Adipocyte (in vitro differentiated cells): ENCODE results near the gene IL17REL.

Source experiments
- DNase-seq: peaks from one replicate; pipeline ENCODE4 v3.0.0-alpha.2; 2015; ENCODE audit warnings: low read depth
- H3K27me3 ChIP-seq: replicated peaks from 2 replicates; pipeline ENCODE4 v1.7.0; 2013; ENCODE audit warnings: mild to moderate bottlenecking, low read length, moderate library complexity; ENCODE audit not compliant: control insufficient read depth, insufficient read depth
- H3K36me3 ChIP-seq: 2 replicates; pipeline ENCODE4 v1.7.0; 2013; ENCODE audit warnings: low read length, mild to moderate bottlenecking, moderate library complexity; ENCODE audit not compliant: control insufficient read depth, insufficient read depth, severe bottlenecking
- H3K4me1 ChIP-seq: 2 replicates; pipeline ENCODE4 v1.7.0; 2013; ENCODE audit warnings: mild to moderate bottlenecking, low read length, moderate library complexity; ENCODE audit not compliant: control insufficient read depth, insufficient read depth
- H3K4me3 ChIP-seq: 2 replicates; pipeline ENCODE4 v1.7.0; 2013; ENCODE audit warnings: mild to moderate bottlenecking, low read length, moderate library complexity
- H3K9ac ChIP-seq: 2 replicates; pipeline ENCODE4 v1.7.0; 2013; ENCODE audit warnings: mild to moderate bottlenecking, low read length, moderate library complexity
- H3K9me3 ChIP-seq: 2 replicates; pipeline ENCODE4 v1.7.0; 2013; ENCODE audit warnings: mild to moderate bottlenecking, low read length, moderate library complexity; ENCODE audit not compliant: control insufficient read depth

The IL17REL gene

GRCh38 chr22:49970528-49971231 is 41.9 kb downstream of the IL17REL start:
- H3K9me3 ChIP-seq, result no peaks in the 10 kb centered on the region
- DNase-seq, result peak; percentile 97
- peak overlapping the region; percentile 75 for H3K9ac ChIP-seq
- peaks cover 49% of the 10 kb centered on the region for H3K4me1 ChIP-seq
- no peaks in the 10 kb centered on the region for H3K27me3 ChIP-seq
- H3K4me3 ChIP-seq, result peak overlapping the region; percentile 79
- H3K36me3 ChIP-seq, result no peaks in the 10 kb centered on the region

DNA sequence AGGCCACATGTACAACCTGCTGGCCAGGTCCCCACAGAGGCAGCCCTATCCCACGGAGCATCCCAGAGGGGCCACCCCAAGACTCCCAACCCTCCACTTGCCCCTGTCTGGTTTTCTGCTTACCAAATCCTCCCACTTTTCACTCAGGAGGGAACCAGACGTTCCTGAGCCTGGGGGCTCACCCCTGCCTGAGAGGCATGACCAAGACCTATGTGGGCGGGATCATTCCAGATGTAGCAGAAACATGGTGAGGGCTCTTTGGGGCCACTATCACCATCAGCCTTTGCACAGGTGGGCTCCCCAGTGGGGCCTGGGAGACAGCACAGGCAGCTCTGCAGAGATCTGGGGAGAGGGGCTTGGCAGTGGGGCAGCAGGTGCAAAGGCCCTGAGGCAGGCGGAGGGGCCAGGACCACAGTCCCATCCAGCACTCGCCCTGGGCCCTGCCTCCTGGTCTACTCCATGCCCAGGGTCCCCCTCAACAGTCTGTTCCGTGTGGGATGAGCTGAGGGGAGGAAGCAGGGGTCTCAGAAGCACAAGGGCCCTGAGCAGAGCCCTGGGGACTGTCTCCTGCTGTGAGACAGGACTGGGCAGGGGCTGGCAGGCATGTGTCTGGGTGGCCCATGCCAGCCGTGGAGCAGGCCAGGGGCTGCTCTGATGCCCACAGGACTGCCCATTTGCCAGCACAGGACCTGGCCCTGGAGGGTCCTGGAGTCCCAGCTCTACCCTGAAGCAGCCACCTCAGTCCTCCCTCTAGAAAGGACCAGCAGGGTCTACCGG is 42.6 kb downstream of the IL17REL start:
- Histone ChIP-seq H3K9ac (peak overlapping the region; percentile 40), H3K4me1 (peaks cover 53% of the 10 kb centered on the region), H3K9me3 (no peaks in the 10 kb centered on the region), H3K36me3 (peaks cover under 1% of the 10 kb centered on the region), H3K4me3 (peak overlapping the region; percentile 39), H3K27me3 (no peaks in the 10 kb centered on the region)
- no peak for DNase-seq

- Histone ChIP-seq H3K9ac (peak overlapping the region; percentile 98), H3K4me3 (no peak overlapping the region), H3K27me3 (no peaks in the 10 kb centered on the region), H3K4me1 (peaks cover 62% of the 10 kb centered on the region), H3K36me3 (peaks cover 8% of the 10 kb centered on the region), H3K9me3 (no peaks in the 10 kb centered on the region)
- DNase-seq, result no peak
These were observed 43.5 kb downstream of the IL17REL start for GRCh38 chr22:49968831-49969661.

DNA sequence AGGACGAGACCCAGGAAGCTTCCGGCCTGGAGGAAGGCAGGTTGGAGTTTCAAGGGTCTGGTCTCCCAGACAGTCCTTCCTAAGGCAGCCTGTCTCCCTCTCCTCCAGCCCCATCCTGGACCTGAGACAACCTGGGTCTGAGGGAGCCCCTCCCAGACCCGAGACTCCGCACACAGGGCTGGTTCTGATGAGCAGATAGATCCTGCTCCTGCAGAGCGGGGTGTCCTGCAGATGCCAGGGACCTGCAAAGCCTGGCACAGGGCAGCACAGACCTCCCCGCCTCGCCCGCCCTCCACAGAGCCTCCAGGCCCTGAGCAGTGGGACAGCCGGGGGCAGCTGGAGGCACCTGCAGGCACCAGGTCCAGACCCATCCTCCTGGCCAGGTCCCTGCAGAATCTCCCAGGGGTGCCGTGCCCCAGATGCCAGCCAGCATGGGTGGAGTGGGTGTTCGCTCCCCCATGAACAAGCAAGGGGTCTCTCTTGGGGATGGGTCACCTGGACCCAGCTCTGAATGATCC is 44.2 kb downstream of the IL17REL start:
- peak overlapping the region; percentile 98 for H3K9ac ChIP-seq
- no peaks in the 10 kb centered on the region for H3K27me3 ChIP-seq
- peaks cover 15% of the 10 kb centered on the region for H3K36me3 ChIP-seq
- peak overlapping the region; percentile 73 for H3K4me3 ChIP-seq
- no peak for DNase-seq
- no peaks in the 10 kb centered on the region for H3K9me3 ChIP-seq
- H3K4me1 ChIP-seq, result peaks cover 68% of the 10 kb centered on the region

DNA sequence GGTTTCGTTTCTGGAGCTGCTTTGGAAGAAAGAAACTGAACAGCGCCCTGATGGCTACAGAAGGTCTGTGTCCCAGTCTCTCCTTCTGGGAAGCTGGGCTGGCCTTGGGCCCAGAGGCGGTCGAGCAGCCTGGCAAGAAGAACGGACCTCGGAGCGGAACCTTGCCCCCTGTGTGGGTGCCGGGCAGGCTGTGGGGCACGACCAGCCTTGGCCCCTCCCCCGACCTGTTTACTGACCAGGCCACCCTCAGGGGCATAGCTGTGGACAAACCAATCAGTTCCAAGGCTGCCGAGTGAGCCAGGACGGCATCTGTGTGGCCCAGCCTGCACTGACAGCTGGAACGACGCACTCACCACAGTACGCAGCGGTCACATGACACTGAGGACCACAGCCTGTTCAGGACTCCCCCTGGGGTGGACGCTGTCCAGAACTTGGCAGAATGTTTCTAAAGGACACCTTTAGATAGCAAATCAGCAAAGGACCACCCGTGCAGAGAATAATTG is 44.8 kb downstream of the IL17REL start:
- no peak for DNase-seq

DNA sequence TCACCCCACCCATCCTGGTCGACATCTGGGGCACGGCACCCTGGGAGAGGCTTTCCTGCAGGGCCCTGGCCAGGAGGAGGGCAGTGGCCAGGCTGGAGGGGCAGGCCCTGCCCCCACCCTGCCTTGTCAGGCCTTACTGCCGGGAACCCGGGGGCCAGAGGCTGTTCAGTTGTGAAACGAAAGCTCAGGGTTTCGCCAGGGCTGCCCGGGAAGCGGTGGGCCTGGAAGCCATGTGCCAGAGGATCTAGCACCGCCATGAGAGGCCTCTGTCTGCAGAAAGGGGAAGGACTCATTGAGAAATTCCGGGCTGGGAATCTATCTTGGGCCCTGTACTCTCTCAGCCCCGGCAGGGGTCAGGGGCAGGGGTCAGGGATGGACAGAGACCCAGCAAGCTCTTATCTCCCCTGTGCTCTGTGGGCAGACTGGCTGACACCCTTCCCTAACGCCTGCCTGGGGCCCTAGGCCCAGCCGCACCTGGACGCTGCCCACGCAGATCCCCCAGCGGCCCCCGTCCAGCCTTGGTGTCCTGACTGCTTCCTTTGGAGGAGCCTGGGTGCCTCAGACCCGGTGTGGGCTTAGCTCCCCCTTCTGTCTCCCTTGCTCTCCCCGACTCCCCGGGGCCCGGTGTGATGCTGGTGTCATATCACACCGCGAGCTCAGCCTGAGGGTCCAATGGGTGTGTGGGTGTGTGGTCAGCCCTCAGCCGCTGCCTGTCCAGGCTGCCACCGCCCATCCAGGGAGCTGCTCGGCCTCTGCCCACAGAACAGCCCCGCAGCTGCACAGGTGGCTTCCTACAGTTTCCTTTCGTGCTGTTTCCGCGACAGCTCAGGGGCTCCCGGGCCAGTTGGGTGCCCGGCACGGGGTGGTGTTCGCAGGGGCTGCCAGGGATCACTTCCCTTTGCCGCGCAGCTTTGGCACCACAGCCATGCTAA is 45.5 kb downstream of the IL17REL start:
- Histone ChIP-seq H3K9me3 (no peaks in the 10 kb centered on the region), H3K4me1 (peaks cover 75% of the 10 kb centered on the region), H3K27me3 (no peaks in the 10 kb centered on the region), H3K9ac (peak overlapping the region; percentile 98), H3K4me3 (peak overlapping the region; percentile 73), H3K36me3 (peaks cover 25% of the 10 kb centered on the region)
- peak; percentile 52 for DNase-seq

More for the DNA sequence above, 44.8 kb downstream of the IL17REL start:
- Histone ChIP-seq H3K27me3 (no peaks in the 10 kb centered on the region), H3K4me3 (peak overlapping the region; percentile 73), H3K4me1 (peaks cover 73% of the 10 kb centered on the region), H3K36me3 (peaks cover 21% of the 10 kb centered on the region), H3K9me3 (no peaks in the 10 kb centered on the region), H3K9ac (peak overlapping the region; percentile 98)

- no peak for DNase-seq
- Histone ChIP-seq H3K4me3 (peak overlapping the region; percentile 73), H3K9ac (peak overlapping the region; percentile 98), H3K27me3 (no peaks in the 10 kb centered on the region), H3K9me3 (no peaks in the 10 kb centered on the region), H3K36me3 (peaks cover 25% of the 10 kb centered on the region), H3K4me1 (peaks cover 72% of the 10 kb centered on the region)
These were observed 46.4 kb downstream of the IL17REL start for GRCh38 chr22:49966041-49966773.

- H3K9ac ChIP-seq, result peak overlapping the region; percentile 98
- H3K4me1 ChIP-seq, result peaks cover 68% of the 10 kb centered on the region
- peak overlapping the region; percentile 92 for H3K4me3 ChIP-seq
- DNase-seq, result no peak
- no peaks in the 10 kb centered on the region for H3K27me3 ChIP-seq
- H3K9me3 ChIP-seq, result no peaks in the 10 kb centered on the region
- H3K36me3 ChIP-seq, result peaks cover 25% of the 10 kb centered on the region
These were observed 47.2 kb downstream of the IL17REL start for GRCh38 chr22:49965091-49966040.
